GM19035 (cell line): Measurements from ENCODE around the gene FOXF2.

Experiments used
- ATAC-seq: cut with Tn5 transposase; IDR thresholded peaks from one replicate; pipeline ENCODE4 v1.9.1; 2021; ENCODE audit not compliant: unreplicated experiment

The FOXF2 gene

DNA sequence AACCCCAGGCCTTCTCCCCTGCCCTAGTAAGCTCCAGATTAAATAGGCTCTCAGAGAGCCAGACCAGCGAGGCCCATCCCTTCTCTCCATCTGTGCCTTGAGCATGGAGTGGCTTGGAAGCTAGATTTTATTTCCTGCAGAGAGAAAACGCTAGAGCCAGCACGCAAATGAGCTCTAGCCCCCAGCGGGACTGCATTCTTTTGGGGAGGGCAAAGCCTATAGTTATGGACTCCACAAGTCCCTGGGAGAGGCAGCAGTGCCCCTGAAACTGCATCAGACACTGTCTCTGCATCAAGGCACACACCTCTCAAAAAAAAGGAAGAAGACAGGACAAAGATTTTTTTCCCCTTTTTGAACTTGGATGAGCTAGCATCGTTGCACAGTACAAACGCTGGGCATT, 15.8 kb downstream of the FOXF2 start:
- no peak for ATAC-seq

- no peak for ATAC-seq
These were observed 17.1 kb downstream of the FOXF2 start for GRCh38 chr6:1406306-1407072.

DNA sequence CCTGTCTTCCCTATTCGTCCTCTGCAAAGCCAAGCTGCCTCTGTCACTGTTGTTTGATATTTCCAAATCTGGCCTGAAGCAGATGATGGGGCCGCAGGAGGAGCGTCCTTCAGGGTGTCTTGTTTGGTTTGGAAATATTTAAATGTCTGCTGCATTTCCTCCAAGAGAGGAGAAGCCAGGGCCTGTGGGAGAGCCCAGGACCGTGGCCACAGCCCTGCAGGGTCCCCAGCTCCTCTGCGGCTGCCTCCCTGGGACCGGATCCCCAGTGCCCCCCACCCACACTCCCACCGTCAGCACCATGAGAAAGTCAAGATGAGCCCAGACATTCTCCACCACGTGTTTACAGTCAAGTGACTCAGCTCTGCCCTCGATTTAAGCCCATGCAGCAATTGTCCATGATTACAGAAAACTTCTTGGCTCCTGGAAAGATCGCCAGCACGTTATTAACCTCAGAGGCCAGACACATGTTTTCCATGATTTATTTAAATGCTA, 18.2 kb downstream of the FOXF2 start:
- ATAC-seq, result no peak

DNA sequence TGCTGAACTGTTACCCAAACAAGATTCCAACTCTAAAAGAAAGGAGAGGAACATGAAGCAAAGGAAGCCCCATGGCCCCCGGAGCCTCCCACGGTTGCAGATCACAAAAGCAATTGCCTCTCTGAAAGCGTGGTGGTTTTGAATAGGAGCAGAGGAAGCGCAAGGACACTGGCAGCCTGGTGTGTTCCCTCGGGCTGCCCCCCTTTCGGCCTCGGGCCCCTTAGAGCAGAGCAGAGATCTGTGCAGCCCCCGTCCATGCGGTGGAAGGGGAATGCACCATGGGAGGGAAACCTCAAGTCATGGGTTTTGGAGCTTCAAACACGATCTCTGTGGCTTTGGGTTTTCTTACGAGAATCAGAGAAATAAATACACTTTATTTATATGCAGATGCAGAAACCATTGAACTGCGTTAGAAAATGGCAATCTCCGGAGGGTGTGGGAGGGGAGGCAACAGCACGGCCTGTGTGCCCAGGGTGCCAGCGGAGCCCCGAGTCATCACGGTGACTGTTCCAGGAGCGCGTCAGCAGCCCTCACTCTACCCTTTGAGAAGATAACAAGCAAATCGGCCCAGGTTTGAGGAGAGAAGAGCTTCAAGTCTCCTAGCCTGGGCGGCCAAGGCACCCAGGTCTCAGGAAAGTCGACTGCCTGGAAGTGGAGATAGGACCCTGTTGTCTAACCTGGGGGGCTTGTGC, 20.5 kb downstream of the FOXF2 start:
- ATAC-seq, result no peak

- no peak for ATAC-seq
These were observed 23.5 kb downstream of the FOXF2 start for GRCh38 chr6:1412901-1413300.

GRCh38 chr6:1415416-1416063, 26.2 kb downstream of the FOXF2 start:
- no peak for ATAC-seq

DNA sequence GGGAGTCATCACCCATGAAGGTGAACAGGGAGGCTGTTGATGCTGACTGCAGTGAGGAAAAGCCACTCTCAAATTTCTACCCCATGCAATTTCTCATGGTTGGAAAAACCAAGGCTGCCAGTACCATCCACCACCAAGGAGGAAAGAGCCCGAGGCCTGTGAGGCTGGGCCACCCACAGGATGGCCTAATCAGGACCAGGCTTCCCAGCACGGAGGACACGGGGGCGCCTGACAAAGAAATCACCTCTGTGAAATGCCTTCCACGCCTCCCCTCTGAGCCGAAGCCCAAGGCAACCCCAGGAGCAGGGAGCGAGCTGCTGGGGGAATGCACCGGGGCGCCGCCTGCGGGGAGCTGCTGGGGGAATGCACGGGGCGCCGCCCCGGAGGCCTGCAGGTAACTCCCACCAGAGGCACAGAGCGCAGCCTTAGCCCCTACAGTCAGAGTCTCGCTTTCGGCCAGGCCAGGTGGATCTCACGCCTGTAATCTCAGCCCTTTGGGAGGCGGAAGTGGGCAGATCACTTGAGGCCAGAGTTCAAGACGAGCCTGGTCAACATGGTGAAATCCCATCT, 26.9 kb downstream of the FOXF2 start:
- no peak for ATAC-seq

- ATAC-seq, result no peak
These were observed 27.4 kb downstream of the FOXF2 start for GRCh38 chr6:1416820-1417219.

DNA sequence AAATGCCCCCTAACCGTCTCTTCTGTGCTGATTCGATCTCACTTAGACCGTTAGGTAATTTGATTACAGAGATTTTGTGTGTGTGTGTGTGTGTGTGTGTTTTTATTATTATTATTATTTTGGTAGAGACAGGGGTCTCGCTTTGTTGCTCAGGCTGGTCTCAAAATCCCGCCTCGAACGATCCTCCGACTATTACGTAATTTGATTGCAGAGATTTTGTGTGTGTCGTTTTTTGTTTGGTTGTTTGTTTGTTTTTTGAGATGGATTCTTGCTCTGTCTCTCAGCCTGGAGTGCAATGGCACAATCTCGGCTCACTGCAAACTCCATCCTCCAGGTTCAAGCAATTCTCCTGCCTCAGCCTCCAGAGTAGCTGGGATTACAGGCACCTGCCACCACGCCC, 28.3 kb downstream of the FOXF2 start:
- no peak for ATAC-seq

DNA sequence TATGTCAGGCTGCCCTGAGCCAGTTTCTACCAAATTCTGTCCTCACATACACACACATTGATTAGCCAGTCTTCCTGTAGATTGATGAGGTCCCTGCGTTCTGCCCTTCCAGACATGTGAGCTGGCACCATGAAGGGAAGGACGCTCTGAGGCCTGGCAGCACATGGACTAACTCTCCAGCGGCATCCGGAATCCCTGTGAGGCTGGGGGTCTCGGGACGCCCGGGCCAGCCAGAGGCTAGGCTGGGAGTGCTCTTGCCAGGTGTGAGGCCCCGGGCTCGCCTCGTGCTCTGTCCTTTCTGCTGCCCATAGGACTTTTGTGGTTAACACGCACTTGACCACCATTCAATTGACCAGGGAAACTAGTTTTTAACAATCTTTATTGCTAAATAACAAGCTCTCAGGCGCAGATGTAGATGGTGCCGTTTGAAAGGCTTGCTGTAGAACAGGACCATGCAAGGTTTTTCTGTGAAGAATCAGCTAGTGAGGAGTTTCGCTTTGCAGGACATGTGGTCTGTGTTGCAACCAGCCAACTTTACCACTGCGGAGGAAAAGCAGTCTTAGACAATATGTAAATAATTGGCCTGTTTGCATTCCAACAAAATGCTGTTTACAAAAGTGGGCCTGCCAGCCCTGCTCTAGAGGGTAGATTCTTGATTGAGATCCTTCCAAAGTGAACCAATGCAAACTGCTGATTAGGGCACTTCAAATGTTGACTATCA, 29.3 kb downstream of the FOXF2 start:
- ATAC-seq, result no peak

DNA sequence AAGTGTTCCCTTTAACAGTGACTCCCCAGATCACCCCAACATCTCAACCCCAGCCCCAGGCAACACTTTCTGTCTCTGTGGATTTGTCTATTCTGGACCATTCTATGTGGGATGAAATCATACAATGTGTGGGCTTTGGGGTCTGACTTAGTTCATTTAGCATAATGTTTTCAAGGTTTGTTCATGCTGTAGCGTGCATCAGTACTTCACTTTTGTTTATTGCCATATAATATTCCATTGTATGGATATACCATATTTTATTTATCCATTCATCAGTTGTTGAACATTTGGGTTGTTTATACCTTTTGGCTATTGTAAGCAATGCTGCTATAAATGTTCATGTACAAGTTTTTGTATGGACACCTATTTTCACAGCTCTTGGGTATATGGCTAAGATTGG, 31.0 kb downstream of the FOXF2 start:
- no peak for ATAC-seq

DNA sequence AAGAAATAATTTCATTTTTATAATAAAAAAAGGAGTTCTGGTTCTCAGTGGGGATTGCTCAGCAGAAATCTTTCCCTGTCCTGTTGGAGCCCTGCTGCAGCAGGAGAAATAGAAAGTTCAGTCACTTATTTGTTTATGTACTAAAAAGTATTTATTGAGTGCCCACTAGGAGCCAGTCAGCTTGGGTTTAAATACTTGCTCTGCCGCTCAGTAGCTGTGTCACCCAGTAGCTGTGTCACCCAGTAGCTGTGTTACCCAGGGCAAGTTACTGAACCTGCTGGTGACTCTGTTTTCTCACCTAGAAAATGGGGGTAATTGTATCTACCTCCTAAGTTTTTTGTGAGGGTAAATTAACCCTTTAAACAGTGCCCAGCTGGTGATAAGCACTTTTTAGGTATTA, 32.9 kb downstream of the FOXF2 start:
- no peak for ATAC-seq

DNA sequence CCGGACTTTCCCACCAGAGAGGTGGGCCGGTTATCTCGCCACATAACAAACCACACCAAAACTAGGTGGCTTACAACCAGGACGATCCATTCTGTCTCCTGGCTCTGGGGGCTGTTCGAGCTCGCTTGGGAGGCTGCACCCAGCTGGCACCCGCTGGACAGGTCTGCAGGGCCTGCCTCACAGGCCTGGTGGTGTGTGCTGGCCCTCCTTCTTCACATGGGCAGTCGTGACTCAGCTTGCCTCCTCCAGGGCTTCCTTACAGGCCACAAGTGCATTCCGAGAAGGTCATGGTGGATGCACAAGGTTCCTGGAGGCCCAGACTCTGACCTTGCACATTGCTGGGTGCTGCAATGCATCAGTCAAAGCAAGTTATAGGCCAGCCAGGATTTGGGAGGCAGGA, 34.2 kb downstream of the FOXF2 start:
- no peak for ATAC-seq

DNA sequence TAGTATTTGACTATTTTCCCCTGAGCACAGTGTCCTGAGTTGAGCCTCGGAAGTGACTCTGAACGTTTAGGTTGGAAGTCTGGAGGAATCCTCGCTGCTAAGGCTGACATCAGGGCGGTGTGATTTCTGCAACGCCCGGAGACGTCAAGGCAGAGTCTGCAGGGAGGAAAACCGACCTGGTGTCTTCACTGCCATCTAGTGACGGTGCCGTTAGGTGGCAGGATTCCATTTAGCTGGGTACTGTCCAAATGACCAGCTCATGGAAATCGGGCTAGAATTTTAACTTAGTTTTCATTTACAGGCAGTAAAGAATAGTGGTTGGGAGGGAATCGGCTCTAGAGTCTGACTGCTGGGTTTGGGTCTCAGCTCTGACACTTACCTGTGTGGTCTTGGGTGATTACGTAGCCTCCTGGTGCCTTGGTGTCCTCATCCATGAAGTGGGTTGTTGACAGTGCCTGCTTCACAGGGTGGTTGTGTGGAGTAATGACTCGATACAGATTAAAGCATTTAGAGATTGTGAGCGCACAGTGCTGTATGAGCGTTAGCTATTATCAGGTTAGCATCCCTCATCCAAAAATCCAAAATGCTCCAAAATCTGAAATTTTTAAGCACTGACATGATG, 35.0 kb downstream of the FOXF2 start:
- ATAC-seq, result no peak

GRCh38 chr6:1426416-1426815, 37.0 kb downstream of the FOXF2 start:
- no peak for ATAC-seq

GRCh38 chr6:1435806-1436205, 46.4 kb downstream of the FOXF2 start:
- ATAC-seq, result no peak

- ATAC-seq, result no peak
These were observed 47.2 kb downstream of the FOXF2 start for GRCh38 chr6:1436334-1437306.

DNA sequence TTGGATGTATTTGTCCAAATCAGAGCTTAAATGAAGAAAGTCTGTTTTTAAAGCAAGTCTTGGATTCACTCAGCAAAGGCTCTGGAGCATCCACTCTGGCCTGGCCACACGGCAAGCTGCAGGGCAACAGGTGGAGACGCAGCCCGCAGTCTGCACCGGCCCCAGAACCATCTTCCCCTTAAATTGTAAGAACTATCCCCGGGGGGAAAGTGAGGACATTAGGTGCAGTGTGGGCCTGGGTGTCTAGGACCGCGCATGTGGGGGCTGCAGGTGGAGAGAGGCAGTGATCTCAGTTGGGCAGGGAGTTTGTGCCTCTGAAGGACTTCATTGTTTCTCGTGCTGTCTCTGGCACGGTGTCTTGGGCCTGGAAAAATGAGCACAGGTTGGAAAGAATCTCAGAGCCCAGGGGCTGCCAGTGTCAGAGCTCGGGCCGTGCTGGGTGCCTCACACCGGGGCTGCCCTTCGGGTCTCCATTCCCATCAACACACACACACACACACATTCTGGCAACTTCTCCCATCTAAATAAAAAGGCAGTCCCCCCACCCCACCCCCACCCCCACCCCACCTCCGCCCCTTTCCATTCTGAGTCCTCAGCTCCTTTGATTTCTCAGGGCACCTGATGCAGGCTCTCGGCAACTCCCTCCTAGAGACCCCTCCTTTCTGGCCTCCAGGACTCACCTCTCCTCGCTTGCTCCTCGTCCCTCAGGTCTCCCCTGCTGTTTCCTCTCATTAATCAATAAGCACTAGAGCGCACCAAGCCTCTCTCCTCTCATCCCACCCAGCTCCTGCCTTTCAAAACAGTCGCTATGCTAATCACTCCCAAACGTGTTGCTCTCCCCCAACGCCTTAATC, 48.4 kb downstream of the FOXF2 start:
- ATAC-seq, result no peak
